Measurements from ENCODE around the gene KIF19.

The KIF19 gene

DNA sequence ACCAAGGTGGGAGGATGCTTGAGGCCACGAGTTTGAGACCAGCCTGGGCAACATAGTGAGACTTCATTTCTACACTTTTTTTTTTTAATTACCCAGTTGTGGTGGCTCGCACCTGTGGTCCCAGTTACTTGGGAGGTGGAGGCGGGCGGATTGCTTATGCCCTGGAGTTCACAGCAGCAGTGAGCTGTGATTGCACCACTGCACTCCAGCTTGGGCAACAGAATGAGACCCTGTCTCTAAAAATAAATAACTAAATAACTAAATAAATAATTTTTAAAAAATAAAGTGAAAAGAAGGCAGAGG, 42.7 kb upstream of the KIF19 start:
- H3K4me3 ChIP-seq (ENCODE audit: low read depth, low read length): no peak overlapping the region
- no peak for DNase-seq (ENCODE audit: low read depth)
- TF ChIP-seq, protein P1, sequence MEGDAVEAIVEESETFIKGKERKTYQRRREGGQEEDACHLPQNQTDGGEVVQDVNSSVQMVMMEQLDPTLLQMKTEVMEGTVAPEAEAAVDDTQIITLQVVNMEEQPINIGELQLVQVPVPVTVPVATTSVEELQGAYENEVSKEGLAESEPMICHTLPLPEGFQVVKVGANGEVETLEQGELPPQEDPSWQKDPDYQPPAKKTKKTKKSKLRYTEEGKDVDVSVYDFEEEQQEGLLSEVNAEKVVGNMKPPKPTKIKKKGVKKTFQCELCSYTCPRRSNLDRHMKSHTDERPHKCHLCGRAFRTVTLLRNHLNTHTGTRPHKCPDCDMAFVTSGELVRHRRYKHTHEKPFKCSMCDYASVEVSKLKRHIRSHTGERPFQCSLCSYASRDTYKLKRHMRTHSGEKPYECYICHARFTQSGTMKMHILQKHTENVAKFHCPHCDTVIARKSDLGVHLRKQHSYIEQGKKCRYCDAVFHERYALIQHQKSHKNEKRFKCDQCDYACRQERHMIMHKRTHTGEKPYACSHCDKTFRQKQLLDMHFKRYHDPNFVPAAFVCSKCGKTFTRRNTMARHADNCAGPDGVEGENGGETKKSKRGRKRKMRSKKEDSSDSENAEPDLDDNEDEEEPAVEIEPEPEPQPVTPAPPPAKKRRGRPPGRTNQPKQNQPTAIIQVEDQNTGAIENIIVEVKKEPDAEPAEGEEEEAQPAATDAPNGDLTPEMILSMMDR (IDR thresholded peaks at IDR 0.05; ENCODE audit: insufficient read depth, low read depth, low read length, missing control alignments): no peak

DNA sequence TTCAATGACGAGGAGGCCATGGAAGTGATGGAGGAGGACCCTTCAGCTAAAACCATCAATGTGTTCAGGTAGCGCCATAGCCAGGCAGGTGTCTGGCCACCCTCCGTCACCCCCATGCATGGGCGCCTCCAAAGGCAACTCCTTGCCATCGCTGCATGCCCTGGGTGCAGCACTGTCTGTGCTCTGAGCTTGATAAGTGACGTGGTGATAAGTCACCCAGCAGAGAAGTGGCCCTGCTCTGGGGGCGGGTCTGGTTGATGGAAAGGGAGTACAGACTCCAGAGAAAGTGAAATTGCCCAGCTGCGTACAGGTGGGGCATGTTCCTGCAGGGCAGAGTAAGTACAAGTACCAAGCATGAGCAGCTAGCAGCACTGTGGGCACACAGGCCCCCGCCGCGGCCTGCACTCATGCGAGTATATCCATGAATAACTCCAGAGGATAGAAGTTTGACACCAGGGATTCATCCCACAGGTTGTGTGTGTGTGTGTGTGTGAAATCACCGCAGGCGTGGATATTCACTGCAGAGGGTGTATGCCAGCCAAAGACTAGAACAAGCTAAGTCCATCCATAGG, 38.9 kb upstream of the KIF19 start:
- H3K4me3 ChIP-seq (ENCODE audit: low read depth, low read length): no peak overlapping the region
- TF ChIP-seq, protein P1 (IDR thresholded peaks at IDR 0.05; ENCODE audit: insufficient read depth, low read depth, low read length, missing control alignments): no peak
- DNase-seq (ENCODE audit: low read depth): no peak

DNA sequence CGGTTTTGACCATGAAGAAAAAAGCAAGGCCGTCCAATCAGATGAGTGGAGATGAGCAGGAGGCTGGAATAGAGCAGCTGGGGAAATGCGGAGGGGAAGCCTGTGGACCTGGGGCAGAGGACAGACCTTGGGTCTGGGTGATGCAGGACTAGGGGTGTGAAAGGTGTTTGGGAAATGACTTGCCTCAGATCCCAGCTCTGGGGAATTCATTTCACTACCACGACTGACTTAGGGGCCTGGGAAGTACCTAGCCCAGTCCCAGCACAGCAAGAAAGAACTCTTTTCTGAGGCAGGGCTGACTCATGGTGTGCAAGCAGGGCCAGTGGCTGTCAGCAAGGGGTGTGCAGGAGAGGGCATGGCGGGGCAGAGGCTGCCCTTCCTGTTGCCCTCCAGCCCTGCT, 37.2 kb upstream of the KIF19 start:
- no peak overlapping the region for H3K4me3 ChIP-seq (ENCODE audit: low read depth, low read length)
- TF ChIP-seq, protein P1 (IDR thresholded peaks at IDR 0.05; ENCODE audit: insufficient read depth, low read depth, low read length, missing control alignments): no peak
- DNase-seq (ENCODE audit: low read depth): peak; percentile 85

DNA sequence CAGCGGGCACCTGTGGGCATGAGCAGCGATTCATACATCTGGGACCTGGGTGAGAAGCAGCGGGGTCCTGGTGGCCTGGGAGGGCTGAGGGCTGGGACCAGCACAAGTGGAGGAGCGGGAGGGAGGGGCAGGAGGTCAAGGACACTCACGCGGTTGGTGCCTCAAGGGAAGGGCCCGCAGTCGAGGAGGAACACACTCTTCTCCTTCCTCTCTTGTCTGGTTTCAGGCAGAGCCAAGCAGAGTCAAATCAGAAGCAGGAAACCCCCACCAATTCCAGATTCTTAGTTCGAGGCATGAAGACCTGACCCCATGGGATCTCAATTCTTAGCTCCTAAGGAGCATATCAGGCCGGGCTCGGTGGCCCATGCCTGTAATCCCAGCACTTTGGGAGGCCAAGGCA, 36.3 kb upstream of the KIF19 start:
- peak; percentile 71 for DNase-seq (ENCODE audit: low read depth)
- TF ChIP-seq, protein P1 (IDR thresholded peaks at IDR 0.05; ENCODE audit: insufficient read depth, low read depth, low read length, missing control alignments): no peak
- peak overlapping the region; percentile 20 for H3K4me3 ChIP-seq (ENCODE audit: low read depth, low read length)

DNA sequence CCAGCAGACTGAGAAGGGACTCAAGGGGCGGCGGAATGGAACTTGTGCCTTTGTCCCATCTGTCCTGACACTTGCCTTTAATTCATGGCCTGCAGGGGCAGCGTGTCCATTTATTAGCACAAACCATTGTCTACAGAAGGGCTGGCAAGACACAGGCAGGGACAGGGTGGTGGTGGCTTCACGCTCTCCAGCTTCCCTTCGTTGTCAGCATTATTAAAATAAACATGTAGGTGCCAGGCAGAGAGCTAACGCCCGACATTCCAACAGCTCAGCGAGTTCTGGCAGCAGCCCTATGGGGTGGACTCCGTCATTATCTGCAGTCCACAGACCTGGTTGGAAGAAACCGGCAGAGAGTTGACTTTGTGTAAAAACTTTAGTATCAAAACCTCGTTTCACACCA, 35.7 kb upstream of the KIF19 start:
- TF ChIP-seq, protein P1 (IDR thresholded peaks at IDR 0.05; ENCODE audit: insufficient read depth, low read depth, low read length, missing control alignments): no peak
- H3K4me3 ChIP-seq (ENCODE audit: low read depth, low read length): no peak overlapping the region
- DNase-seq (ENCODE audit: low read depth): no peak

DNA sequence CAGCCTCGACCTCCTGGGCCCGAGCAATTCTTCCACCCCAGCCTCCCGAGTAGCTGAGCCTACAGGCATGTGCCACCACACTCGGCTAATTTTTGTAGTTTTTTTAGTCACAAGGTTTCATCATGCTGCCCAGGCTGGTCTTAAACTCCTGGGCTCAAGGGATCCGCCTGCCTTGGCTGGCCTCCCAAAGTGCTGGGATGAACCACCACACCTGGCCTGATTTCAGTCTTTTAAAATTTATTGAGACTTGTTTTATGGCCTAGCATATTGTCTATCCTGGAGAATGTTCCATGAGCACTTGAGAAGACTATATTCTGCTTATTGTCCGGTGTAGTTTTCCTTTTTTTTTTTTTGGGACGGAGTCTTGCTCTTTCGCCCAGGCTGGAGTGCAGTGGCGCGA, 33.5 kb upstream of the KIF19 start:
- H3K4me3 ChIP-seq (ENCODE audit: low read depth, low read length): no peak overlapping the region
- DNase-seq (ENCODE audit: low read depth): no peak
- TF ChIP-seq, protein P1 (IDR thresholded peaks at IDR 0.05; ENCODE audit: insufficient read depth, low read depth, low read length, missing control alignments): no peak
